OCI-LY3 (cell line): Measurements from ENCODE around the gene CA12.

Experiments
- H2AFZ ChIP-seq: fragments of 200-600, 300-600 bp; shearing (Covaris generic); 2 replicates; pipeline ENCODE4 v1.6.0; 2014; ENCODE audit warnings: antibody characterized with exemption, low read depth, low read length
- H3K27ac ChIP-seq: fragments of 200-600, 300-600 bp; sonication (generic); 2 replicates; pipeline ENCODE4 v1.5.1; 2014; ENCODE audit warnings: mild to moderate bottlenecking, low read length, moderate library complexity, mixed read lengths
- H3K27me3 ChIP-seq: fragments of 200-600, 300-600 bp; sonication (generic); 2 replicates; pipeline ENCODE4 v1.6.1; 2014; ENCODE audit warnings: low read depth, low read length, mixed read lengths
- H3K36me3 ChIP-seq: fragments of 200-600, 300-600 bp; sonication (generic); replicated peaks from 2 replicates; pipeline ENCODE3; 2014; ENCODE audit warnings: low read depth, low read length, mixed read lengths
- H3K4me1 ChIP-seq: fragments of 300-600, 200-600 bp; sonication (generic); 2 replicates; pipeline ENCODE4 v1.6.1; 2014; ENCODE audit warnings: low read length, mixed read lengths
- H3K4me2 ChIP-seq: fragments of 200-600, 300-600 bp; sonication (generic); 2 replicates; pipeline ENCODE4 v1.6.1; 2014; ENCODE audit warnings: low read length, mixed read lengths
- H3K4me3 ChIP-seq: fragments of 300-600, 200-600 bp; sonication (generic); 2 replicates; pipeline ENCODE4 v1.5.1; 2014; ENCODE audit warnings: antibody characterized with exemption, mild to moderate bottlenecking, low read length, moderate library complexity
- H3K79me2 ChIP-seq: fragments of 300-600, 200-600 bp; shearing (Covaris generic); 2 replicates; pipeline ENCODE4 v1.6.1; 2014; ENCODE audit warnings: mild to moderate bottlenecking, low read length, mixed read lengths
- H3K9ac ChIP-seq: fragments of 300-600, 200-600 bp; shearing (Covaris generic); 2 replicates; pipeline ENCODE4 v1.6.0; 2014; ENCODE audit warnings: mild to moderate bottlenecking, low read length, moderate library complexity
- H3K9me3 ChIP-seq: fragments of 200-600, 300-600 bp; shearing (Covaris generic); 2 replicates; pipeline ENCODE4 v1.6.1; 2014; ENCODE audit warnings: low read length, mixed read lengths; ENCODE audit not compliant: insufficient read depth
- H4K20me1 ChIP-seq: fragments of 200-600, 300-600 bp; sonication (generic); 2 replicates; pipeline ENCODE4 v1.6.1; 2016; ENCODE audit warnings: low read length, mixed read lengths; ENCODE audit not compliant: insufficient read depth
- EZH2phosphoT487 ChIP-seq: fragments of 200-600 bp; shearing (Covaris generic); IDR thresholded peaks from 2 replicates; pipeline ENCODE4 v1.6.1; 2018; ENCODE audit warnings: antibody characterized with exemption, mixed run types, low read depth
- TF ChIP-seq, protein P1 (sequence below): fragments of 200-600, 300-600 bp; sonication (generic); IDR thresholded peaks from 2 replicates; pipeline ENCODE4 v1.5.1; 2014; ENCODE audit warnings: antibody characterized with exemption, low read length, low read depth

The CA12 gene

GRCh38 chr15:63379492-63380150, 2.0 kb downstream of the CA12 start:
- no peak for TF ChIP-seq EZH2phosphoT487
- TF ChIP-seq, protein P1, sequence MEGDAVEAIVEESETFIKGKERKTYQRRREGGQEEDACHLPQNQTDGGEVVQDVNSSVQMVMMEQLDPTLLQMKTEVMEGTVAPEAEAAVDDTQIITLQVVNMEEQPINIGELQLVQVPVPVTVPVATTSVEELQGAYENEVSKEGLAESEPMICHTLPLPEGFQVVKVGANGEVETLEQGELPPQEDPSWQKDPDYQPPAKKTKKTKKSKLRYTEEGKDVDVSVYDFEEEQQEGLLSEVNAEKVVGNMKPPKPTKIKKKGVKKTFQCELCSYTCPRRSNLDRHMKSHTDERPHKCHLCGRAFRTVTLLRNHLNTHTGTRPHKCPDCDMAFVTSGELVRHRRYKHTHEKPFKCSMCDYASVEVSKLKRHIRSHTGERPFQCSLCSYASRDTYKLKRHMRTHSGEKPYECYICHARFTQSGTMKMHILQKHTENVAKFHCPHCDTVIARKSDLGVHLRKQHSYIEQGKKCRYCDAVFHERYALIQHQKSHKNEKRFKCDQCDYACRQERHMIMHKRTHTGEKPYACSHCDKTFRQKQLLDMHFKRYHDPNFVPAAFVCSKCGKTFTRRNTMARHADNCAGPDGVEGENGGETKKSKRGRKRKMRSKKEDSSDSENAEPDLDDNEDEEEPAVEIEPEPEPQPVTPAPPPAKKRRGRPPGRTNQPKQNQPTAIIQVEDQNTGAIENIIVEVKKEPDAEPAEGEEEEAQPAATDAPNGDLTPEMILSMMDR = no peak
- H3K4me2 ChIP-seq = no peak overlapping the region
- H3K27ac ChIP-seq = no peak overlapping the region
- H3K4me3 ChIP-seq = no peak overlapping the region
- H3K79me2 ChIP-seq = no peaks in the 10 kb centered on the region
- H2AFZ ChIP-seq = no peak overlapping the region
- H3K36me3 ChIP-seq = no peaks in the 10 kb centered on the region
- H3K4me1 ChIP-seq = peaks cover 8% of the 10 kb centered on the region
- H3K9me3 ChIP-seq = no peaks in the 10 kb centered on the region
- no peaks in the 10 kb centered on the region for H4K20me1 ChIP-seq
- H3K27me3 ChIP-seq = peaks cover 41% of the 10 kb centered on the region
- H3K9ac ChIP-seq = no peak overlapping the region

DNA sequence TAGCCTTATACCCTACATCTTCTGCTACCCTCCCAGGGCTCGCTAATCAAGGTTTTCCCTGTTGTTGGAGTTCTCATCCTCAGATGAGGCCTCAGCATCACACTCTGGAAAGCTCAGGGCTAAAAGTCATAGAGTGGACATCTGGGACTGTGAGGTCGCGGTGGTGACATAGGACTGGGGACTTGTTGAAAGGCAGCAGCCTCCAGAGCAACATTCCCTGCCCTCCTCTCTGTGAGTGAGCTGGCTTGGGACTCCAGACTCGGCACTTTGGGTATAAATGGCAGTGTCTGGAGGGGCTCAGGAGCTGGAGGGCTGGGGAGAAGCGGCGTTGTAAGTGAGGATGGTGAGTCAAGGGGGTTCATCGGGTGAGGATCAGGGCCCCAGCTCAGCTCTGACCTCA, 2.7 kb downstream of the CA12 start:
- TF ChIP-seq, protein P1 = no peak
- no peak for TF ChIP-seq EZH2phosphoT487
- H3K79me2 ChIP-seq = no peaks in the 10 kb centered on the region
- no peak overlapping the region for H3K4me3 ChIP-seq
- no peak overlapping the region for H3K9ac ChIP-seq
- peaks cover 8% of the 10 kb centered on the region for H3K4me1 ChIP-seq
- H3K9me3 ChIP-seq = no peaks in the 10 kb centered on the region
- H4K20me1 ChIP-seq = no peaks in the 10 kb centered on the region
- H3K27me3 ChIP-seq = peaks cover 44% of the 10 kb centered on the region
- no peak overlapping the region for H3K4me2 ChIP-seq
- no peak overlapping the region for H3K27ac ChIP-seq
- H3K36me3 ChIP-seq = no peaks in the 10 kb centered on the region
- no peak overlapping the region for H2AFZ ChIP-seq

GRCh38 chr15:63374686-63375520, 6.7 kb downstream of the CA12 start:
- no peaks in the 10 kb centered on the region for H3K79me2 ChIP-seq
- no peaks in the 10 kb centered on the region for H4K20me1 ChIP-seq
- H3K4me3 ChIP-seq = no peak overlapping the region
- no peak overlapping the region for H3K27ac ChIP-seq
- no peak overlapping the region for H3K9ac ChIP-seq
- no peaks in the 10 kb centered on the region for H3K9me3 ChIP-seq
- TF ChIP-seq, protein P1 = no peak
- TF ChIP-seq EZH2phosphoT487 = no peak
- no peaks in the 10 kb centered on the region for H3K36me3 ChIP-seq
- H3K4me1 ChIP-seq = no peaks in the 10 kb centered on the region
- peaks cover 34% of the 10 kb centered on the region for H3K27me3 ChIP-seq
- no peak overlapping the region for H3K4me2 ChIP-seq
- H2AFZ ChIP-seq = no peak overlapping the region

DNA sequence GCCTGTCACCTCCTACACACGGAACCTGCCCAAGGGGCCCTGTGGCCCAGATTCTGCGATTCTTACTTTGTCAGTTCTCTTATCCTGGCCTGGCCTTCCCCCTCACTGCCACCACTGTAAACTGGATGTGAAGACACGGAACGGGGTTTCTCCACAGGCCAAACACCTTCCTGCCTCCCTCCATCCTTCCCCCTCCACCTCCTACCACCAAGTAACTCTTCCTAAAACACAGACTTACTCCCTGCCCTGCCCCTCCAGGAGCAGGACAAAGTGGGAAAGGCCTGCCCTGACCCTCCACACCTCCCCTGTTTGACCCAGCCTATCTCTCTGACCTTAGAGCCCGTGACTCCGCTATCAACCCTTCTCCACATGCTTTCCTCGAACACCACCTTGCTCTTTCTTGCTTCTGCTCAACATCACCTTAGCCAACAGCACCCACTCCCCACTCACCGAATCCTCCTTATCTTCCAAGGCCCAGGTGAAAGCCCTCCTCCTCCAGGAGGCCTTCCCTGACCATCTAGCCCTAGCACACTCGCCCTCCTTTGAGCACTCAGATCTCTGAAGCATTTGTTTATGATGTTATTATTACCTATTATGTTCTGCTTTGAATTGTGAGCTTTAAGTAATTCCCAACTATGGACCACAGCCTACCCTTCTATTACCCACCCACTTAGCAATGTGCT, 7.6 kb downstream of the CA12 start:
- Histone ChIP-seq H3K4me3 (no peak overlapping the region), H3K27me3 (peaks cover 31% of the 10 kb centered on the region), H3K36me3 (no peaks in the 10 kb centered on the region), H3K9me3 (no peaks in the 10 kb centered on the region), H4K20me1 (no peaks in the 10 kb centered on the region), H3K4me2 (no peak overlapping the region), H3K4me1 (no peaks in the 10 kb centered on the region), H3K9ac (no peak overlapping the region), H2AFZ (no peak overlapping the region), H3K79me2 (no peaks in the 10 kb centered on the region), H3K27ac (no peak overlapping the region)
- TF ChIP-seq, protein P1 = no peak
- no peak for TF ChIP-seq EZH2phosphoT487
